GM21526 (cell line): ENCODE data around the gene CHST14.

Experiments
- ATAC-seq: cut with Tn5 transposase; IDR thresholded peaks from one replicate; pipeline ENCODE4 v1.9.1; 2021; ENCODE audit warnings: moderate library complexity; ENCODE audit not compliant: unreplicated experiment, low FRiP score

Gene CHST14

GRCh38 chr15:40470423-40471104, at the start of gene CHST14:
Gene CHST14 (plus strand): TSS chr15:40470984. CDS start chr15:40471214, 230 bp downstream.
- ATAC-seq = no peak

- ATAC-seq = no peak
Measured at GRCh38 chr15:40421246-40422157, 49.3 kb upstream of the CHST14 start.

DNA sequence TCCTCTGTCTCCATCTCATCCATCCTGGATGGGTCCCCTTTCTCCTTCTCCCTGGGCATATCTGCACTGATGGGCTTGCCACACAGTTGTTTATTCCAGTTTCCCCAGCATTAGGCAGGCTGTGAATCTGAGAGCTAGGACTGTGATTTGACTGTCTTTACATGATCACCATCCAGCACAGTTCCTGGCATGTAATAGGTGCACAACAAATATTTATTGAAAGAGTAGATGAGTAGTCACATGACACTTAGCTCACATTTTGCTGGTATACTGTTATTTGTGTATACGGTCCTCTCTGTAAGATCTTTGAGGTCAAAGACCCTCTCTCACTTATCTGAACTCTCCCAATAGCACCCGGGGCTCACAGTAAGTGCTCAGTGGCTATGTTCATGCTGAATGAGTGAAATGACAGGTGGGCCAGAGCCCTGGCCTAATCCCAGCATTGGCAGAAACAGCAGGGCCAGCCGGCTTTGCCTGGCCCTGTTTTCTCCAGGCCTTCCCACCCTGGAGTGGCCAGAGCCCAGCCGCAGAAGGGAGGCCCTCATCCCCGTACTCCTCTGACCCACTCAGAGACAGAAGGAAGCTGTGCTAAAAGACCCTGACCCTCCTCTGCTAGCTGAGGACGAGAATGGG, 46.2 kb upstream of the CHST14 start:
- no peak for ATAC-seq

DNA sequence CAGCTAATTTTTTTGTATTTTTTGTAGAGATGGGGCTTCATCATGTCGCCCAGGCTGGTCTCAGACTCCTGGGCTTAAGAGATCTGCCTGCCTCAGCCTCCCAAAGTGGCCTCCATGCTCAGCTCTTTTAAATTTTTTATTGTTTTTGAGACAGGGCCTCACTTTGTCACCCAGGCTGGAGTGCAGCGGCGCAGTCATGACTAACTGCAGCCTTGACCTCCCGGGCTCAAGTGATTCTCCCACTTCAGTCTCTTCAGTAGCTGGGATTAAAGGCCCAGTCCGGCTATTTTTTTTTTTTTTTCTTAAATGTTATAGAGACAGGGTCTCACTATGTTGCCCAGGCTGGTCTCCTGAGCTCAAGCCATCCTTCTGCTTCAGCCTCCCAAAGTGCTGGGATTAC, 45.1 kb upstream of the CHST14 start:
- ATAC-seq = no peak

DNA sequence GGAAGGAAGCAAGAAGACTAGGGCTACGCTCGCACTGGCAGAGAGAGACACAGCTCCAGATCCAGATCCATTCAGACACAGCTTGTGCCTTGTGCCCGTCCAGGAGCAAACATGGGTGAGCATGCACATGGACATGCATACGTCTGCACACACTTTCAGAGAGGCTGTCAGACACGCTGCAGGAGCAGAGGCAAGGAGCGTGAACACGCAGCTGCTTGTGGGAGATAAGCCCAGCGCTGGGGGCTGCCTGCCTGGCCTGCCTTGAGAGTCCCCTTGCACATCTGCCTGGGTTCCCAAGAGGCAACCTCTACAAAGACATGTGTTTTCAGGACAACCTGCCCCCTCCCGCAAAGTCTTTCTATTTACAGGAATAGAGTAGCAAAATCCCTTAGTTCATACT, 43.6 kb upstream of the CHST14 start:
- no peak for ATAC-seq

DNA sequence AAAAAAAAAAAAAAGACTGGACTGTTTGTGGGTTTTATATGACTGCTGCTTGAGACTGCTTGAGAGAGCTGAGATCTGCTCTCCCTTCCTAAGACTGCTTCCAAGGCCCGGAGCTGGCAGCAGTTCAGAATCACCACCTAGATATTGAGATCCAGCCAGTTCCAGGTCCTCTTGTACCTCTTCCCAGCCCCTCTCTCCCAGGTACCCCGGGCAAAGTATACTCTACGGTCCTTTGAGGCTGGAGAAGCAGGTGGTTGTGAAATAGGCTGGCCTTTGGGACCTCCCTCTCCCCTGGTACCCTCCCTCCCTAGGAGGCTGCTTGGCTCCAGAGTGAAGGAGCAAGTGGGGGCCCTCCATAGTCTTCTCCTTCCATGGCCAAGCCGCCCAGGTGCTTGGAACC, 42.6 kb upstream of the CHST14 start:
- no peak for ATAC-seq

- ATAC-seq = no peak
Measured at GRCh38 chr15:40429068-40429710, 41.6 kb upstream of the CHST14 start.

- no peak for ATAC-seq
Measured at GRCh38 chr15:40430271-40430805, 40.4 kb upstream of the CHST14 start.

- ATAC-seq = no peak
Measured at GRCh38 chr15:40435023-40435709, 35.6 kb upstream of the CHST14 start.

DNA sequence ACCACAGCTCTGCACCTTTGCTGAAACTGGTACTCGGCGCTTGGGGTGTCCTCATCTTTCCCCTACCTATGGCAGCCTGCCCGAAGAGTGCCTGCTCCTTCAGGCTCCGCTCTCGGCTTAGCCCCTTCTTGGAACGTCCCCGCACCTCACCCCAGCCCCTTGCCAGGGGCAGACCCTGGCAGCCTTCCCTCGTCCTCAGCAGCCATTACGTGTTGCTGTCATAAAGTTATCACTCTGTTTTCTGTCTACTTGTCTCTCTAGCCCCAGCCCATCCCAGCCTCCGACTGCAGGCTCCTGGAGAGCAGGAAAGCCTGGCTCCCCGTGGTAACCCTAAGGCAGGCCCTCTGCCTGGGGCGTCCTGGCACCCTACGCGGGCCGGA, 35.1 kb upstream of the CHST14 start:
- no peak for ATAC-seq

GRCh38 chr15:40436116-40436891, 34.5 kb upstream of the CHST14 start:
- no peak for ATAC-seq

DNA sequence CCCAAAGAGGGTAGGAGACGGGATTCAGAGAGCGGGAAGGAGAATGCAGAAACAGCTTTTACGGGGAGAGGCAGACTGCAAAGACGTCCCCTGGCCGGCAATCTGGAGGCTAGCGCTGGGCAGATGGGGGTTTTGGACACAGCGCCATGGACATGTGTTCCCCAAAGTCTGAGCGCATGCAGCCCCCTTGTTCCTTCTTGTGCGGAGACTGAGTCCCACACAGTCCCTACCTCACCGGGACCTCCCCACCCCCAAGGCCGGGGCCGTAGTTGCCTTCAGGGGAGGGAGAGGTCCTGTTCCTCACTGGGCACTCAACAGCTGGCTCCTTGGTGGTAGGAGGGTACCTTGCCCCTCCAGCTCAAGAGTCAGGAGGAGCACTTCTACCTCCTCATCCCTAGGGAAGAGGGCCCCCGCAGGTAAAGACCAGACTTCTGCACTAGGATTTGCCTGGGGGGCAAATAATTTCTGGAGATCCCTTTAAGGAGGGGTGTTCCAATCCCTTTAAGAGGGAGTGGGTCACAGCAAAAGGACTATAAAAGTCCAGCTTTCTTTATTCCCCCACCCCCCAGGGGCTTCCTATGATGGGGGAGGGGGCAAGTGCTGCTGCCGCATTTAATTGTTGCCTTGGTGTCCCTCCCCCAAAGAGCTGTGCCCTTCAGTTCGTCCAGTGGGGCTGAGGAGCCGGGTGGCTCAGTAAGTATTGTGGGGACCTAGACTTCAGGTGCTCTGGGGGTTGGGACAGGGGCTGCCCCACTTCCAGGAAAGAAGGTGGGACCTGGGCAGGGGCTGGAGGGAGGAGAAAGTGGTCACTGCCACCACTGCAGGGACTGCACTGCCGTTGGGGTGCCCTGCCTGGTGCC, 33.7 kb upstream of the CHST14 start:
- no peak for ATAC-seq

- ATAC-seq = no peak
Measured at GRCh38 chr15:40437752-40438687, 32.8 kb upstream of the CHST14 start.

DNA sequence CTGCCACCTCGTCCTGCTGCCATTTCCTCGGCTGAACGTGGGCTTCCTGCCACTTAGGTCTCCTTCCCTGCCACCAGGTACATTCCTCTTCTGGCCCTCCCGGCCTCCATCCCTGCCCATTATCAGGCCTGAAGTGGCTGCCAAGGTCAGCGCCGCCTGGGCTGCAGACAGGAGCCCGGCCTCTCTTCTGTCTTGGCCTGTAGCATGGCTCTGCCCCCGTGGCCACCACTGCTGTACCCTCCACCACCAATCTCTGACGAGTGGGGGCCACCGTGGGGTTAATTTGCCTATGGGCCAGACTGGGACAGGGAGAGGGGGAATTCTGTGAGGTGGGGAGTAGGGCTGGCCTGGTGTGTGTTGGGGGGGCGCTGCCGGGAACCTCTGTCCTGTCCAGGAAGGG, 32.1 kb upstream of the CHST14 start:
- no peak for ATAC-seq

GRCh38 chr15:40439461-40439959, 31.3 kb upstream of the CHST14 start:
- no peak for ATAC-seq

DNA sequence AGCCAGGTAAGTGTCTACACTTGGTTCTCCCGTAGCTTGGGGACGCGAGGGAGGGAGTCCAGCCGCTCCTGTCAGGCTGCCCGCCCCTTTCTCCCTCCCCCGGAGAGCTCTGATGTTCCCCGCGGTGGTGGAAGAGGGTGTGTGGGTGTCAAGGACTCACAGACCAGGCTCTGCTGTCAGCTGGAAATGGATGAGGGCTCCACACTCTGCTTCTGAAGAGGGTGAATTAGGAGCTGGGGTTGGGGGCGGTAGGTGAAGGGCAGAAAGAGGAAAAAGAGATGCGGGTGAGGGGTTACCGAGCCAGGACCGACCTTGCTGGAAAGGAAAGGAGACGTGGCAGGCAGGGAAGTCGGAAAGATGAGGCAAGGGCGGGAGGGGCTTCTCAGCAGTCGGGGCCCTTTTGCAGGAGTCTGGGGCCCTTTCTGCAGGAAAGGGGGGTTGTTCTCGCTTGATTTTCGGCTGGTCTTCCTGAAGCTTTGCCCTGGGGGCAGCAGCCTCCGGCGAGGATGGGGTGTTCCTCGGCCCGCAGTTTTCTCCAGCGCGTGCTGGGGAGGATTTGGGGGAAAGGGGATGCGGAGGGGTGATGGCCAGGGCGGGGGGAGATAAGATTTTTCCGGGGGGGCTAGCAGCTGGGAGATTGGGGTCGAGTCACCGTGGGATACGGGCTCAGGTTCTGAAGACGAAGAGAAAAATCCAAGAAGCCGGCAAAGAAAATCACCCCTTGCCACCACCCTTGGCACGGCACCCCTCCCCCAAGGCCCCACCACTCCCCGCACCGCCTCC, 30.6 kb upstream of the CHST14 start:
- no peak for ATAC-seq
